GM12891 (cell line): Measurements from ENCODE around the gene RNF220.

Experiments
- POLR2A ChIP-seq: IDR thresholded peaks from 2 replicates; pipeline ENCODE4 v1.6.1; 2011; ENCODE audit warnings: low read depth, low read length, control low read depth
- POLR2AphosphoS5 ChIP-seq: IDR thresholded peaks from 2 replicates; pipeline ENCODE4 v1.6.1; 2011; ENCODE audit warnings: low read depth, low read length, control low read depth
- POU2F2 ChIP-seq: IDR thresholded peaks from 2 replicates; pipeline ENCODE4 v1.6.1; 2011; ENCODE audit warnings: low read depth, mild to moderate bottlenecking, control low read depth, low read length, moderate library complexity
- TAF1 ChIP-seq: IDR thresholded peaks from 2 replicates; pipeline ENCODE4 v1.6.1; 2011; ENCODE audit warnings: low read depth, low read length, control low read depth

- TF ChIP-seq POLR2A (no peak), POLR2AphosphoS5 (no peak), TAF1 (no peak), POU2F2 (no peak)
These were observed 79.2 kb downstream of the RNF220 start for GRCh38 chr1:44484155-44484688.
